ENCODE data around the gene NAP1L1.
A peak's percentile ranks its signal among the peaks of the same experiment; 100 is the strongest.

The NAP1L1 gene, protein sequence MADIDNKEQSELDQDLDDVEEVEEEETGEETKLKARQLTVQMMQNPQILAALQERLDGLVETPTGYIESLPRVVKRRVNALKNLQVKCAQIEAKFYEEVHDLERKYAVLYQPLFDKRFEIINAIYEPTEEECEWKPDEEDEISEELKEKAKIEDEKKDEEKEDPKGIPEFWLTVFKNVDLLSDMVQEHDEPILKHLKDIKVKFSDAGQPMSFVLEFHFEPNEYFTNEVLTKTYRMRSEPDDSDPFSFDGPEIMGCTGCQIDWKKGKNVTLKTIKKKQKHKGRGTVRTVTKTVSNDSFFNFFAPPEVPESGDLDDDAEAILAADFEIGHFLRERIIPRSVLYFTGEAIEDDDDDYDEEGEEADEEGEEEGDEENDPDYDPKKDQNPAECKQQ

DNA sequence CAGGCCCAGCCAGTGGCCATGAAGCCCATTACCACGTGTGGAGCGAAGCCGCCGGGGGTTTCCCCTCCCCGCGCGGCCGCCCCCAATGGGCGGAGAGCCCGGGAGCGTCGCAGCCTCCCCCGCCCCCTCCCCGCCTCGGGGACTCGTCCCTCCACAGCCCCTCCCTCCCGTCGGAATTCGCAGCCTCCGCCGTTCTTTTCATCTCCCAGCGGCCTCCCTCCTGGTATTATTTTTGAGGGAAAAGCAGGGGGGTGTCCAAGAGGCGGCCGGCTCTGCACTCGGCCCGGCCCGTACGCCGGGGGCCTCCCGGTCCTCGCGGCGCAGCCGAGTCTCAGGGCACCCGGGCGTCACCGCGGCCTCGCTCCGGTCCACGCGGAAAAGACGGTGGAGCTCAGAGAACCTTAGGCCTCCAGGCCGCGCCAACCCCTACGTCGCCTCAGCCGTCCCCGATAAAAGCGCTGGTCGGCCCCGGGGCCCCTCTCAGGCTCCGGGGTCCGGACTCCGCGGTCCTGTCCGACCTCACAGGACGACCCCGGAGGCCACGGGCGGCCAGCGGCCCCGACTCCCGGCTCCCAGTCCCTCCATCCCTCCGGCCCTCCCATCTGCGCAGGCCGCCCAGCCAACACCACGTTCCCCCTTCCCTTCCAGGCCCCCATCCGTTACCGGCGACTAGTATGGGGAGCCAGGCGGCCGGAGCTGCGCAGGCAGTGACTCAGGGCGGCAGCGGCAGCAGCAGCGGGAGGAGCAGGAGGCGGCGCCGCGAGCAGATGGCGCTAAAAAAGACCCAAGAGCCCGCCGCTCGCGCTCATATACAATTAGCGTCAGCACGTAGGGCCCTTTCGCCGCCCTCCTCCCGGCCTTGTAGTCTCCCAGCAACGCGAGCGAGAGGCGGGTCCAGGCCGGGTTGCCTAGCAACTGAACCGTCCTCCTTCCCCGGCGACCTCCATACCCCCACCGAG lies at the start of gene NAP1L1:
Gene NAP1L1, minus strand, starts transcription at position 782 of the 959 bp plus-strand sequence. CDS start 10,466 bp downstream, outside the sequence.
- H3K27ac ChIP-seq, result peak within 1 kb of the TSS; percentile 98
- TF ChIP-seq, protein P1, sequence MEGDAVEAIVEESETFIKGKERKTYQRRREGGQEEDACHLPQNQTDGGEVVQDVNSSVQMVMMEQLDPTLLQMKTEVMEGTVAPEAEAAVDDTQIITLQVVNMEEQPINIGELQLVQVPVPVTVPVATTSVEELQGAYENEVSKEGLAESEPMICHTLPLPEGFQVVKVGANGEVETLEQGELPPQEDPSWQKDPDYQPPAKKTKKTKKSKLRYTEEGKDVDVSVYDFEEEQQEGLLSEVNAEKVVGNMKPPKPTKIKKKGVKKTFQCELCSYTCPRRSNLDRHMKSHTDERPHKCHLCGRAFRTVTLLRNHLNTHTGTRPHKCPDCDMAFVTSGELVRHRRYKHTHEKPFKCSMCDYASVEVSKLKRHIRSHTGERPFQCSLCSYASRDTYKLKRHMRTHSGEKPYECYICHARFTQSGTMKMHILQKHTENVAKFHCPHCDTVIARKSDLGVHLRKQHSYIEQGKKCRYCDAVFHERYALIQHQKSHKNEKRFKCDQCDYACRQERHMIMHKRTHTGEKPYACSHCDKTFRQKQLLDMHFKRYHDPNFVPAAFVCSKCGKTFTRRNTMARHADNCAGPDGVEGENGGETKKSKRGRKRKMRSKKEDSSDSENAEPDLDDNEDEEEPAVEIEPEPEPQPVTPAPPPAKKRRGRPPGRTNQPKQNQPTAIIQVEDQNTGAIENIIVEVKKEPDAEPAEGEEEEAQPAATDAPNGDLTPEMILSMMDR (conservative IDR thresholded peaks at IDR 0.05), result no peak
- peak; percentile 87 for TF ChIP-seq ZFX (IDR thresholded peaks at IDR 0.05)

DNA sequence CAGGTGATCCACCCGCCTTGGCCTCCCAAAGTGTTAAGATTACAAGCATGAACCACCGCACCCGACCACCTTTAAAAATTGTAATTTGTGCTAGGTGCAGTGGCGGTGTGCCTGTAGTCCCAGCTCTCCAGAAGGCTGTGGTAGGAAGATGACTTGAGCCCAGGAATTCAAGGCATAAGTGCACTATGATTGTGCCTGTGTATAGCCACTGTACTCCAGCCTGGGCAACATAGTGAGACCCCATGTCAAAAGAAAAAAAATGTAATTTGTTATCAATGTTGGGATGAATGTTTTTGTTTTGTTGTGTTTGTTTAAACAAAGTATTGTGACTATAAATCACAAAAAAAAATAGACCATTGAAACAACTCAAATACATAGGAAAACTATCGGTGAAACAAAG lies 43.1 kb upstream of the NAP1L1 start:
- TF ChIP-seq, protein P1 (conservative IDR thresholded peaks at IDR 0.05), result no peak
- TF ChIP-seq ZFX (IDR thresholded peaks at IDR 0.05), result no peak
- H3K27ac ChIP-seq, result no peak overlapping the region

DNA sequence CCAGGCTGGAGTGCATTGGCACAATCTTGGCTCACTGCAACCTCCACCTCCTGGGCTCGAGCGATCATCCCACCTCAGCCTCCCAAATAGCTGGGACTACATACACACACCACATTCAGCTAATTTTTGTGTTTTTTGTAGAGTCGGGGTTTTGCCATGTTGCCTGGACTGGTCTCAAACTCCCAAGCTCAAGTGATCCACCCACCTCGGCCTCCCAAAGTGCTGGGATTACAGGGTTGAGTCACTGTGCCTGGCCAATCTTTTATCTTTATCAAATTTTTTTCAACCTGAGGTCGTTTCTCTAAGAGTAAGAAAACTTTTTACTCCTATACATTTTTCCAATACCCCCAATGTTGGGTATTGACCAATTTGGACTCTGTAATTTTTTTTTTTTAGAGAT lies 40.0 kb upstream of the NAP1L1 start:
- H3K27ac ChIP-seq, result no peak overlapping the region
- TF ChIP-seq, protein P1 (conservative IDR thresholded peaks at IDR 0.05), result no peak
- no peak for TF ChIP-seq ZFX (IDR thresholded peaks at IDR 0.05)

DNA sequence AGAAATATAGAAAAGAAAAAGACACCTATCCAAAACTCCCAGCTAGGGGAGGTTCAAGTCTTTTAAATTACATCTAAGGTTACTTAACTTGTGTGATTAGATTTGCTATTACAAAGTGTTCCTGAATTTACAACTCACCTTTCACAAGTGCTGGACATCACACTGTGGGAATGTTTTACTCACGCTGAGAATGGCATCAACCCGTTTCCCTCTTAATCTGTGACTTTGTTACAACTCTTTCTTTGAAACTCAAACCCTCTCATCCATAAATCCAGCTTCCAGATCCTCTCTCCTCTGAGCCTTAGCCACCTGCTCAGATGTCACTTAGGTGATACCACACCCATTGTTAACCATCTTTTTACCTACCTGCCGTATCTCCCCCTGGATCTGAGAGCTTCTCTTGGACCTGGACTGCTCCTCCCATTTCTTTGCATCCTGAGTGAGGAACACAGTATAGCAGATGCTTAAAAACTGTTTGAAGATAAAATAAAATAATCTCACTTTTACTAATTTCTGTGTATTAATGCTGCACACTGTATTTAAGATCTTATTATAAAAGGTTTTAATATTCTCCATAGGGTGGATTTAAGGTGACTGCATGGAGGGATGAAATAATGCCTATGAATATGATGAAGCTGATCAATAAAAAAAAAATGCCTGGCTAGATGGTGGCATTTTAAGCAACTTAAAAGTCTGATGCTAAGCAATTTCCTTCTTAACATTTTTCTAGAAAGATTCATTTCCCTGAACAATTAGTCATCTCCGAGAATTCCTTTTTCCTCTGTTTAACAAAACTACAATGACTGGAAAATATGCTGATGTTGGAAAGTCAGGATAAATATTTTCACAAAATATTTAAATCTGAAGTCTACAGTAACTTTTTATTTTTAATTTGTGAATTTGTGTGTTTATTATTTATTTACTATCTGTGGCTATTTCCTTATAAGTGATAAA lies 39.1 kb upstream of the NAP1L1 start:
- H3K27ac ChIP-seq, result no peak overlapping the region
- TF ChIP-seq, protein P1 (conservative IDR thresholded peaks at IDR 0.05), result no peak
- TF ChIP-seq ZFX (IDR thresholded peaks at IDR 0.05), result no peak

DNA sequence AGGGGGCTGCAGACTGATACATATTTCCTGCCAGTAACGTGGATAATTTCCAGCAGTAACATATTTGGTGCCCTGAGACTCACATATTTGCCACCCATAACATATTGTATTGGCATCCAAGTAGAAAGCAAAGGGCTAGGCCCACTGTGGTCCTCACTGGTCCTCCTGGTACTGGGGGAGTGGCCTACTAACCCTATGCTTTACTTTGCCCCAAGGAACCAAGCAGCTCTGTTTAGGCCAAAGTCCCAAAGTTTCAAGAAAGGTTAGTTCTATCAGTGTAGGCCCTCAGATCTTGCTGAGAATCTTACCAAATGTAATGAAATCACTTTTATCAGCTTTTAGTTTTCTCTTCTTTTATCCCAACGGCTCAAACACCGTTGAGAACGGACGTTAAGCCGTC lies 35.4 kb upstream of the NAP1L1 start:
- peak overlapping the region; percentile 80; the same call in 1 of the 2 replicates for H3K27ac ChIP-seq
- TF ChIP-seq, protein P1 (conservative IDR thresholded peaks at IDR 0.05), result no peak
- TF ChIP-seq ZFX (IDR thresholded peaks at IDR 0.05), result no peak

DNA sequence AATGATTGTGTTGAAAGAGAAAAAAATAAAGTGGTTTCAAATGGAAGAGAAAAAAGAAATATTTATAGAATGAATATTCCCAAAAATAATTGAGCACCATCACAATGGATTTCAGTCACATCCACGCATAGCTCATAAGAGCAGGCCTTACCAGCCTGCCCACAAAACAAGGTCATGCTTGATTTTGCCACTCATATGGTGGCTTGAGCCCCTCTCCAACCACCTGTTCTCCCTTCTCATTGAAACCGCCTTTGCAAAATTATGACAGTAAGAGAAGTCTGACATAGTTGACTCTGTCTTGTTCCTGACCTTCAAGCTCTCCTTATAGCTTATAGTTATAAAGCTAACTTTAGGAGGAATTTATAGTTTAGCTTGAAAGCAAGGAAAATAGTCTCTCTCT lies 33.3 kb upstream of the NAP1L1 start:
- TF ChIP-seq ZFX (IDR thresholded peaks at IDR 0.05), result no peak
- TF ChIP-seq, protein P1 (conservative IDR thresholded peaks at IDR 0.05), result no peak; the same call in 1 of the 2 replicates
- peak overlapping the region; percentile 80 for H3K27ac ChIP-seq

All from C4-2B (cell line).